Forelimb muscle (tissue), 1 donor: ENCODE results near the gene LRRC75A. TPM values are rescaled to one million over a fixed set of nuclear protein-coding genes. Genes with fewer than 3 reads are reported as not detected.
"Not testable (repeated sequence)": the region's sequence is repeated elsewhere in the genome, so short reads cannot be mapped to it uniquely, and the experiment has no call there.

Experiments
- DNase-seq: peaks from one replicate; pipeline ENCODE4 v3.0.0-alpha.2; 2013; ENCODE audit warnings: low read depth
- polyA plus RNA-seq: library from polyadenylated mRNA; unstranded; fragments of 120-200 nt; gene quantifications from one replicate; pipeline ENCODE4 v1.2.1, GENCODE V29; 2013; ENCODE audit not compliant: insufficient read length

The LRRC75A gene
- polyA plus RNA-seq, 1 donor, result 6.3 TPM

DNA sequence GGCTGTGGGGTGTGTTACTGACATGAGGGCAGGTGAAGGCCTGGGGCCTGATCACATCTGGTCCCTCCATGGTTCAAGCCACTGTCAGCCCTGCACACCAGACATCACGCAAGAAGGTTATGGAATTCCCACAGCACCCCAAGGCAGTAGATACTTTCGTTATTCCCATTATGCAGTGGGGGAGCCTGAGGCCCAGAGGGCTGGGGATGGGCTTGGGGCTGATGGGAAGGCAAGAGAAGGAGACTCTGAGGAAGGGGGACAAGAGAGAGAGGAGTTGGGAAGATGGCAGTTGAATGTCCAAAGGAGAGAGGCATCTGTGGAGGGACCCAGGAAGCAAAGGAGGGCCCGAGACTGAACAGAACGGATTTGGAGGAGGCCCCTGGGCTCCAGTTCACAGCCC, 42.0 kb downstream of the LRRC75A start:
- no peak for DNase-seq

DNA sequence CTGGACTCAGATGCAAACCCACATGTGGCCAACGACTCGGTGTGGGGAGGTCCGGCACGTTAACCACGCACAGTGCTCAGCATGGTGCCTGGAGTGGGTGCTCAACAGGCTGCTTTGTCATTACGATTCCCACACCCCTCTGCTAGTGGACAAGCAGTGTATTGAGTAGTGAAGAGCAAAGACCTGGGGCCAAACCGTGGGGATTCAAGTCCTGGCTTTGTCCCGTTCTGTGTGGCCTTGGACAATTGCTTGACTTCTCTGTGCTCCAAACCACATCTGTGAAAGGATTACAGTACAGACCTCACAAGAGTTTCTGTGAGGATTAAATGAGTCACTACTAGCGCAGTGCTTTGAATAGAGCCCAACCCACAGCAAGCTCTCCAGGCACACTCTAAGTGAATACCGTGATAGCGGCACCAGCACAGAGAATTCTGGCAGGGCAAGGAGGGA, 42.8 kb downstream of the LRRC75A start:
- no peak for DNase-seq

DNA sequence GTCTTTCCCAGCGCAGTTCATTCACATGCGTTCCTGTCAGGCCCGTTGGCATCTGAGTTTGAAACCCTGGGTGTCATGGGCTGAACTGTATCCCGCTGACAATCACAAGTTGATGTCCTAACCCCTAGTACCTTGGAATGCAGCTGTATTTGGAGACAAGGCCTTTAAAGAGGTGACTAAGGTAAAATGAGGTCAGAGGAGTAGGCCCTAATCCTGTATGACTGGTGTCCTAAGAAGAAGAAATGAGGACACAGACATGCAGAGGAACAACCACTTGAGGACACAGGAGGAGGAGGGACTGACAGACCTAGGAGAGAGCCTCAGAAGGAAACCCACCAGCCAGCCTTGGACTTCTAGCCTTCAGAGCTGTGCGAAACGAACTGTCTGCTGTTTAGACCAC, 43.5 kb downstream of the LRRC75A start:
- no peak for DNase-seq

DNA sequence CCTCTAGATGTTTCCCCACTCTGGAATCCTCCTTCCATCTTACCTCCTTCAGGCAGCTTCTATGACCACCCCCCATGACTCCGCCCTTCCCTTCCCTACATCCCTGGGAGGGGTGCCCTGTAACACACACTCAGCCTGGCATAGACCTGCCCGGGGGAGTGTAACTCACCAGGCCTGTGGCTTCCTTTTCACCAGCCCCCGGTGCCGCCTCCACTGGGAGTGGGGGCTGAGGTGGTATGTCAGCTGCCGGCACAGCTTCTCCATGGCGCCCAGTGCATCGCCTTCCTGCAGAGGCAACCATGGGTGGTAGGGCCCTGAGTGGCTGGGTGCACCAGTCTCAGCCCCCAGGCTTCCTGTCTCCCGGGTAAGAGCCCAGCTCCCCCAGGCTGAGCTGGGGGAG, 44.3 kb downstream of the LRRC75A start:
- DNase-seq, result no peak

DNA sequence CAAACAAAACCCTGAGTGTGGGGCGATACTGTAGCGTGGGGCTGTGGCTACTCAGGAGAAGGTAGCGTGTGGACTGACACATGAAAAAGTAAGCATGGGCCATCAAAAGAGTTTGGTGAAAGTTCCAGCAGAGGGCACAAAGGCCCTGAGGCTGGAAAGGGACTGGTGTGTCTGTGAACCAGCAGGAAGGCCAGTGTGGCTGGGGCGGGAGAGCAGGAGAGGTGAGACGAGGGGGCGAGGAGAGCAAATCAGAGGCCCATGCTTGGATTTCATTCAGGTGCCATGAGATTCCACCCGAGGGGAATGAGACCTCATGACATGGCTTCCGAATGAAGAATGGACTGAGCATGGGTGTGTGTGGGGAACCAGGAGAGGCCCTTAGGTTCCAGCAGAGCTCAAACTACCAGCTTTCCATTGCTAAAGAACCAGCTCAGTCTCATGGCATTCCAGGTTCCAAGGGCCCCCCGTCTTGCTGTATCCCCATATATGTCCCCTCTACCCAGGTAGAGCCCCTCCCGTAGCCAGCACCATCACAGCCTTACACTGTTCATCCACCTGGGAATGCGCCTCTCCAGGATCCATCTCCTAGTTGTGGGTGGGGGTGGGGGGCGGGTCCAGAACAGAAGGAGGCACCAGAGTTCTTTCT, 45.5 kb downstream of the LRRC75A start:
- no peak for DNase-seq

DNA sequence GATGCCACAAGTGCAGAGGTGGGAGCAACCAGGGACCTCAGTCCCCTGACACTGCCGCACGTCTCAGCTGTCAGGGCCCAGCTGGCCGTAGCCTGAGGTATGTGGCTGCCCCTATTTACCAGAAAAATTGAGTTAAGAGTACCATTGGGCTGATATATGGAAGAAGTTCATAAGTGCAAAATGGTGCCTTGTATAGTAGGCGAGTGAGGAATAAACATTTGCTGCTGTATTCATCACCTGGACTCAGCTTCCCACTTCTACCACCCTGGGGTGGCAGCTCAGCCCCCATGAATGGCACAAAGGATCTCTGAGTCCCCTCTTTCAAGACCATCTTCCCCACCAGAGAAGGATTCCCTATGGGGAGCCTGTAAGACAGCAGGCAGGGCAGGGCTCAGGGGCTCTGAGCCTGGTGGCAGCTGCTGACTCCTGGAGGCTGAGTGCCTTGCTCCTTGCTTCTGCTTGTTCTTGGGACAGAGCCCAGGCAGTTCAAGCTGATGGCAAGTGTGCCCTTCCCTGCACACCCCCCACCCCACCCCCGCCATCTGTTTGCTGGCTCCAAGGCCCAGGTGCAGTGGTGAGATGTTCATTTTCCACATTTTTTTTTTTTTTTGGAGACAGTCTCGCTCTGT, 47.6 kb downstream of the LRRC75A start:
- no peak for DNase-seq

DNA sequence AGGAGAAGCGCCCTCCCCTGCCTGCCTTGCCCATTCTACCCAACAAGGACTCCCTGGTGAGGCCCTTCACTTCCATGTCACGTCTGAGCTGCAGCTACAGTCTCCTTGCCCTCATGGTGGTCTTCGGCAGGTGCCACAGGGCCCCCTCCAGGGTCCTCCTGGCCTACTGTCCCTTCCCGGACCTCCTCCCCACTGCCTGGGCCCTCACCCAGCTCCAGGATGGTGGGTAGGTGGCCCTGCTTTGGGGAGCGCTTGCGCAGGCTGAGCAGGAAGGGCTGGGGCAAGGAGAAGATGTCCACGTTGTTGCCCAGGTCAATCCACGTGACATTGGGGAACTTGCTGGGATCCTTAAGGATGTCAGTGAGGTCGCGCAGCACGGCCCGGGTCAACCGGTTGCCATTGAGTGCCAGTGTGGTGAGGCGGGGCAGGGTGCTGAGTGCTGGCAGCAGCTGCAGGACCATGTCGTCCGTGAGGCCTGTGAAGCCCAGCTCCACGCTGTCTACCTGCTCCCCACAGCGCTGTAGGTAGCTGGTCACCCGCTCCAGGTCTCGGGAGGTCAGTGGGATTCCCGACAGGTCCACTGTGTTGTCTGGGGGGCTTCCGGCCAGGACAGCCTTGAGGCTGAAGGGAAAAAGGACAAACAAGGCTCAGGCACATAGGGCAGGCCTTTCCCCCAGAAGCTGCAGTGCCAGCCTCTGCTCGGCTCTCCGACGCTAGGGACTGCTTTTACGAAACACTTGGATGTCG, 48.3 kb downstream of the LRRC75A start:
- DNase-seq, result no peak

DNA sequence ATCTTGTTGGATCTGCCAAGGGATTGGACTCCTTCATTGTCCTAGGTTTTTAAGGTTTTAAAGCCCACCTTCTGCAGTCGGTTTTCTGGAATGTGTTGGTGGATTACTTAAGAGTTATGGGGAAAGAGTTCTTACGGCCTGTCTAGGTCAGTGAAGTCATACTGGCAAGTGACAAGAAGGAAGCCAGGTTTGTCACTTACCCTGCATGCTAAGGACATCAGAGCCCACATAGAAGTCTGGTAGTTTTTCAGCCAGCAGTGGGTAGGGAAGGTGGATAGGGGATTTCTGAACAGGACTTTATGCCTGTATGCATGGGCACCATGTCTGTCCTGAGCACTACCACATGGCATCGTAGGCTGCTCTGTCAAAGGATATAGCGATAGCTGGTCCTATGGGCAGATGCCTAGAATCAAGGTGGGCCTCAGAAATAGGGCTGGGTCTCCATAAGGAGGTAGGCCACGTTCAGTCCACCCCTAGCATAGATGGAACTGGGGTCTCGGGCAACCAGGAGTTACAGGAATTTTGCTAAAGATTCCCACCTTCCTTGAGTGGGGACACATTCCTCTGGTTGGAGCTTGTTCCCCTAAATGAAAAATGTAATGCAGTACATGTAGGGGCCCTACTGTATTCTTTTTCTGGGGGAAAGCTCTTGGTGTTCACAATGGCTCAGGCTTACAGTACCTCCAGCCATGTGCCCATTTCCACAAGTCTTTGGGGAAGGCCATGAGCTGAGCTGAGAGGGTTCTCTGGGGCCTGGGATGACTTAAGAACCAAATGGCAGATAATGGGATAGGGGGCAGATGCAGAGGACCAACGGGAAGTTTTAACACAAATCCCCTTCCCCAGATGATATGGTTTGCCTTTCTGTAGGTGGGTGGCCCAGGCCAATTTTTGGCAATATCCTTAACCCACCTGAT, 49.1 kb downstream of the LRRC75A start:
- DNase-seq, result no peak

DNA sequence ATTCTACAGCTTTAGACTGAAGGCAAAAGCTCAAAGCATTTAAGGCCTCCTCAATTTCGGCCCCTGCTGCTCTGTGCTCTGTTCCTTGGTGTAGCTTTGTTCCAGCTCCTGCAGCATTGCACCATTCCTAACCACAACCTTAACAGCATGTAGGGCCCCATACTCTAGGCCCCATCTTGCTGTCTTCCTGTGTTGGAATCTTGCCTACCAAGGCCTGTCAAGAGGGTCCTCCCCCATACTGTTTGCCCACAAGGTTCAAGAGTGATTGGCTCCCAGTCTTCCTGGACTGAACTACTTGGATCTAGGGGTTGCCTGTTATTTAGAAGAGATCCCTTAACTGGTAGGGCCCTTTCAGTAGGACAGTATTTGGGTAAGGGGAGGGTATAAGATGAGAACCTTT, 49.9 kb downstream of the LRRC75A start:
- no peak for DNase-seq

DNA sequence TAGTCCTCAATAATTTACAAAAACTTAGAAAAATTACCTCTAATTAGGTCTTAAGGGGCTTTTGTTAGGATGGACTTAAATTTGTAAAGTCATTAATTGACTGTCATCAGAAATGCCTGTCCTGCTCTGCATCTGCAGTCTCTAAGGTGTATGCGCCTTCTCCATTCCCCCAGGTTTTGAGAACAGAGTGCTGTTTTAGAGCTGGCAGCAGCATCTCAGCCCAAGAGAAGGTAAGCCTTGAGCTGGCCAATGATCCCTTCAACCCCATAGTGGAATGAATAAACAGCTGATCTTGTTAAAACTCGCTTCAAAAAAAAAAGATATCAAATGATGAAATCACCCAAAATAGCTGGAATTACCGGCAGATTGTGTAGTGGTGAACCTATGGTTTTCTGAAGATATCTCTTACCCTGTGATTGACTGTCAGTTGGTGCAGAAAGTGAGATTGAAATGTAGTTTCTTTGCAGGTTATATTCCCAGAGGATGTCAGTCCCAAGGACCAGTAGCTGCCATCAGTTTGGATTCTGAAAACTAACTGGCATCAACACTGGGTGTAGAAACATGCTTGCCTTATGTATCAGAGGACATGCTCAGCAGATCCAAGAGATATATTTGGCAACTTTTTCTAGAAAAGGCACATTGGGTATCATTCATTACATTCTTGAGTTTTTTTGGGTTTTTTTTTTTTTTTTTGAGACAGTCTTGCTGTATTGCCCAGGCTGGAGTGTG, 50.9 kb downstream of the LRRC75A start:
- no peak for DNase-seq

DNA sequence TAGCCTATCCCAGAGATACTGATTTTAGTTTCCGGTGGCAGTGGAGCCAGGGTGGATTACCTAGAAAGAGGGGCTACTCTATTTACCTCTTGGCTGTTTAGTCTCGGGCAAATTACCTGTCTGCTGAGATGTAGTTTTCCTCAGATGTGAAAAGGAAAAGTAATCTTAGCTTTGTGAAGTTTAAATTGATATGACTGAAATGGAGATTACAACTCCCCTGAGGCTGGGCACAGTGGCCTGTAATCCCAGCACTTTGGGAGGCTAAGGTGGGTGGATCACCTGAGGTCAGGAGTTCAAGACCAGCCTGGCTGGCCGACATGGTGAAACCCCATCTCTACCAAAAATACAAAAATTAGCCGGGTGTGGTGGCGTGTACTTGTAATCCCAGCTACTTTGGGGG, 51.6 kb downstream of the LRRC75A start:
- not testable (repeated sequence) for DNase-seq

DNA sequence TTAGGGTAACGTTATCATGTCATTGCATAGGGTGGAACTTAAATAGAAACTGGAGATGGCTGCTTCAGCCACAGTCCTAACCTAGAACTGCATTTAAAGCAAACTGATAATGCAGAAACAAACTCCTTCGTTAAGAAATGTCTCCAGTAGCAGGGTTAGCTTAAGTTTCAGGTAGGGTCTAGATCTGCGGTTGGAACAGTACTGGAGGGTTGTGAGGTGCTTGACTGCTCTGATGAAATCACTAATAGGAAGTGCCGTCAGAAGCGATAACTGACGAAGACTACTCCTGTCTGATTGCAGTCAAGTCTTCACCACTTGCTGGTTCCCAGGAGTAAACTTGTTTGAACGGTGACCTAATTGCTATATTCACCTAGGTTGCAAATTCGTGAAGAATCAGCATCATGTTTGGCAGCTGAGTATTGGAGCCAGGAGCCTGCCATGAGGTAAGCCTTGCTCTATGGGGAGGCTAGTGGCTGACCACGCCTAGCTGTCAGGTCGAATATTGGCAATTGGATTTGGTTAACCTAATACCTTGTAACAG, 52.1 kb downstream of the LRRC75A start:
- DNase-seq, result no peak

DNA sequence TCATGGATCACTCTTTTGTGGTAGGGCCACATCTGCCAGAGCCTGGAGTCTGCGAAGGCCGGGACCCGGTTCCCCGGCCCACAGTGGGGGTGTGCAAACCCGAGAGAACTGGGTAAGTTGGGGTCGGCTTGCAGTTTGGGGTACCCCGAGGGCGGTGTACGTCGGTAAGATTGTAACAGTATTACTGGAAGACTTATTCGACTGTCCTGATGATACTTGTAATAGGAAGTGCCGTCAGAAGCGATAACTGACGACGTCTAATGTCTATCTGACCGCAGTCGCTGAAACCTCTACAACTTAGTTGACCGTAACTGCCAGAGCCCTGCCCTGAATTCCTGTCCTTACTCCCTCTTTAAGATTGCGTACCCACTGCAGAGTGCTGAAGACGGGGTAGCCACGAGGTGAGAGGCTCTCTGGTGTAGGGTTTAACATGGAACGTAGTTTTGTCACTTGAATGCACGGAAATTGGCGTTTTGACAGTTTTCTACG, 52.6 kb downstream of the LRRC75A start:
- DNase-seq, result no peak

DNA sequence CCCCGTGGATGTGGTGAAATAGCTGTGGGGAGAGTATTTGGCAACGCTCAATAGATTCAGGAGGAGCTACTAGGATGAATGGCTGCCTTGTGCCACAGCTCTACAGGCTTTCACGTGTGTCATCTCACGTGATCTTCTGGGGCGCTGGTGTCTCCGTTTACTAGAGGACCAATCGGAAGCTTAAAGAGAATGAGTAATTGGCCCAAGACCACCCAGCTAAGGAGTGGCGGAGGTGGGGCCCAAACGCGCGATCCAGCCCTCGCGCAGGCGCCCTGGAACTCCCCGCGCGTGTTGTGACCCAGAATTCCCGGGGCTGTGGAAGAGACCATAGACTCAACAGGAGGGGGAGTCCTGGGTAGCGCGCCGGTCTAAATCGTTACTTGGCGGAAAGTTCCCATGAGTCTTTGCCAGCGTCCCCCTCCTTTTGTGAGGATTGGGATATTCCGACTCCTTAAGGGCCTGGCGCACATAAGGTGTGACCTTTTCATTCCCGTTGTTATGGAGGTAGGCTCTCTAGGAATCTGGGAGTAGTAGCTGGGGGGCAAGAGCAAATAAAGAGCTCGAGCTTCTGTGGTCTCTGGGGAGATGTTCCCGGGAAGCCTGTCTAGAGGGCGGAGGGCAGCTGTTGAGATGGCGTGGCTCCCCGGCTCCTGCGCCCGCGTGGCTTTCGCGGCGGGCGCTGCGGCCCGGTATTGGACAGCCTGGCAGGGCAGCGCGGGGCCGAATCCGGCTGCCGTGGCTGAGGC, 53.3 kb downstream of the LRRC75A start:
- DNase-seq, result peak; percentile 97

DNA sequence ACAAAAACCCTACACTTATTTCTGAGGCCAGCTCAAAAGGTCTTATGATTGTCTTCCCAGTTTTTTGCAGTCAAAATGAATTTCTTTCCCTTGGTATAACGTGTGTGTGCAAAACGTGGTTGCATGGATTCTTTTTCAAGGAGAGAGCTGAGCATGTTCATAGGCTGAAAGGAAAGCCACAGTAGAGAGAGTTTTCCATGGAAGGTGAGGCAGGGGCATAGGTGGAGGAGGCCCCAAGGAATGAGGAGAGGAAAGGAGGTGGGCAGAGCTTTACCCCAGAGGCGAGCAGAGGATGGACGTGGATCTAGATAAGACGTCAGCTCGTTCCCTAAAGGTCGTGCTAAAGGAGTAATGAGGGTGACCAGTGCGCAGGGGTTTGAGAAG, 53.8 kb downstream of the LRRC75A start:
- DNase-seq, result no peak

DNA sequence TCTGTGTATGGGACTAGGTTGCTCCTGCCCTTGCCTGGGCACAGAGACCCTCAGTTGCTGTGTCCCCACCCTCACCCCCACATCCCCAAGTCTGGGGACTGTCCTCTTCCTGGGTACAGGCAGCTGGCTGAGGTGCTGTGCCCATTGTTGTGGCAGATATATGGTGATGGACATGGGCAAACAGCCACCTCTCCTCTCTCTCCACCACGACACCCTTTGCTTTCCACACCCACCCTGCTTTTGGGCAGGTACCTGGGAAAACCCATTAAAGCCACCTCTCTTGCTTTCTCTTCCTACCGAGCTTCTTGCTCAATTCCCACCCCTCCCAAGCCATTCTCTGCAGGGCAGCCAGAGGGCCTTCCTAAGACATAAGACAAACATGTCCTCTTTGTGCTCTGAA, 54.9 kb downstream of the LRRC75A start:
- DNase-seq, result no peak

DNA sequence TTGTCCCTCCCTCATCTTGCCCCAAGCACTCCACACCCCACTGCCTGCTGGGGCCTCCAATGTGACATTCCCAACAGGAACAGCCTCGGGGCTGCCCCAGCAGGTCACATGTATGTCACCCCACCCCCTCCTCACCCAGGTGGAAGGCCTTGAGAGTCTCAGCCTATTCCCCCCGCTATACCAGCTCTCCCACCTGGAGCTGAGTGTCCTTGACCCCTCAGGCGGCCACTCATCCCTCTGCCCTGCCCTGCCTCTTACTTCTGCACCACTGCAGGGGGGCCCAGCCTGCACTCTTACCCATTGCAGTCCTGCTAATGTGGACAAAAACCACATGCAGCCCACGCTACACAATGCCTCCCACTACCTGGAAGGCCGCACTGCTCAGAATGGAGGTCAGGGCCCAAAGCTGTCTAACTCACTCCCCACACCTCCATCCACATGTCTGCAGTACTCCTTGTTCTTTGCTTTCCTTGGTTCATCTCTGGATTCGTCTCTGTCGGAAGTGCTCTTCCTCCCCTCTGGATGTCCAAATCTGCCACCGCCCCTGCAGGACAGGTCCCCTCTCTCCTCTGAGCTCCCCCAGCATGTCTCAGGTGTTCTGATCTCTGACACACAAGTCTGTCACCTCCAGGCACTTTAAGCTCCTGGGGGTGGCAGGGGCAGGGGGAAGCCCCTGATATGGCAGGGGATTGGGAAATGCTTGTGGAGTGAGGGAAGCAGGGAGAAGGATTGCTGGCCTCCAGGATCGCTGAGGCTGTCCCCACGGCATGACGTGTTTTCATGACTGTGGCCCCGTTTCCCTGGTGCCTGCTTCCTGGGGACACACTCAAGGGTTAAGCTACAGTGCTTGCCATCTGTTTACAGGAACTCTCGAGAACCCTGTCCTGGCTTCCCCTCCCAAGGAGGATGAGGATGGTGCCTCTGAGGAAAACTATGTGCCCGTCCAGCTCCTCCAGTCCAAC, 55.8 kb downstream of the LRRC75A start:
- DNase-seq, result no peak

DNA sequence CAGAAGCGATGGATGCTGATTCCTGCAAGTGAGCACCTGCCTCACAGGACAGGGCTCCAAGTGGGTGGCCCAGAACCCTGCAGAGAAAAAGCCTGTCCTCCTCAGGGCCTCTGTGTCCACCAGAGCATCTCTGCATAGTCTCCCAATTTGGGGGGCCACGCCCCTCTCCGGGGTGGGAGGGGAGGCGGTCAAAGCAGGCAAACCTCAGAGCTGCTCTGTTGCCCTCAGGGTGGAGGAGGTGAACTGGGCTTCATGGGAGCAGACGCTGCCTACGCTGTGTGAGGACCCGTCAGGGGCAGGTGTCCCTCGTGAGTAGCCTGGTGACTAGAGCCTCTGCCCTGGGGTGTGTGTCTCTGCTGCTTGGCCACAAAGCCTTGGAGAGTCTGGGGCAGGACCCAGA, 57.3 kb downstream of the LRRC75A start:
- no peak for DNase-seq

DNA sequence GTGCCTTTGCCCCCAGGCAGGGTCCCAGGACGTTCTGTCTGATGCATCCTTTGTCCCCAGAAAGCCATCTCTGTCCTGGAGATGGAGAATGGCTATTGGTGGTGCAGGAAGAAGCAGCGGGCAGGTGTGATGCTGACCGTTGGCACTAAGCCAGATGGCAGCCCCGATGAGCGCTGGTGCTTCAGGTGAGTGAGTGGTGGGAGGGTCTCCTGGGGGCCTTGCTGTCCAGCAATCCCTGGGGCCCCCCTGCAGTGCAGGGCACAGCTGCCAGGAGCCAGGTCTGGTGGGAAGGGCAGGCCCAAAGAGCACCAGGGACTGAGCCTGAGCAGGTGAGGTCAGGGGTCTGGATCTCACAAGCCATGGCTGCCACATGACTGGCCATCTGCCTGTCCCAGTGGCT, 58.5 kb downstream of the LRRC75A start:
- no peak for DNase-seq
